T-cell (primary cell): ENCODE data around the gene OR13J1. TPM values are rescaled to one million over a fixed set of nuclear protein-coding genes. Genes with fewer than 3 reads are reported as not detected.

ENCODE experiments used
- total RNA-seq, 35 experiments: library from RNA in 6 of 35; stranded (reverse) in 6 of 35; fragments of 120-200 nt in 1 of 35; gene quantifications; one replicate each; pipeline versions ENCODE4 v1.2.1 to v1.2.4 and lab custom pipeline; 2013 to 2026

Gene OR13J1
- total RNA-seq, 5 donors from 2014 or later (not counting 1 experiment from before 2014, with no cell fraction given), result not detected

Other genes starting within 250 kb of the OR13J1 start
- gene SIT1, start 219.5 kb downstream of the OR13J1 start, total RNA-seq, result 10 to 100 TPM; 34.9 to 57.1 (median 51.9) TPM
- over 10,000 TPM; 10,537 to 37,987 (median 30,491) TPM for gene RMRP, start 212.4 kb downstream of the OR13J1 start, total RNA-seq
- 10 to 100 TPM; 17.7 to 29.8 (median 27.5) TPM for gene CCDC107, start 212.1 kb downstream of the OR13J1 start, total RNA-seq
- 1 to 10 TPM in 2 of 5 donors, under 1 TPM in 3; 0.12 to 1.3 (median 0.57) TPM for gene ARHGEF39, start 205.2 kb downstream of the OR13J1 start, total RNA-seq
- under 1 TPM in 2 of 5 donors, not detected in 3; 0.19 to 0.46 TPM for gene CA9, start 196.5 kb downstream of the OR13J1 start, total RNA-seq
- 10 to 100 TPM; 21.4 to 66.0 (median 57.5) TPM for gene TPM2, start 180.5 kb downstream of the OR13J1 start, total RNA-seq
- 100 to 1,000 TPM; 229 to 366 (median 294) TPM for gene TLN1, start 138.2 kb downstream of the OR13J1 start, total RNA-seq
- gene CREB3, start 137.7 kb downstream of the OR13J1 start, total RNA-seq, result 10 to 100 TPM; 15.9 to 22.6 (median 19.3) TPM
- gene GBA2, start 121.2 kb downstream of the OR13J1 start, total RNA-seq, result 10 to 100 TPM; 35.4 to 63.3 (median 60.1) TPM
- 10 to 100 TPM; 20.6 to 36.5 (median 33.5) TPM for gene RGP1, start 121.1 kb downstream of the OR13J1 start, total RNA-seq
- gene MSMP, start 116.1 kb downstream of the OR13J1 start, total RNA-seq, result 1 to 10 TPM in 3 of 5 donors, not detected in 2; 1.6 to 5.1 (median 1.6) TPM
- 10 to 100 TPM in 3 of 5 donors, 1 to 10 TPM in 2; 5.9 to 10.9 (median 10.5) TPM for gene NPR2, start 78.8 kb downstream of the OR13J1 start, total RNA-seq
- gene SPAG8, start 58.1 kb downstream of the OR13J1 start, total RNA-seq, result 1 to 10 TPM; 2.8 to 7.1 (median 3.8) TPM
- gene HINT2, start 55.4 kb downstream of the OR13J1 start, total RNA-seq, result 10 to 100 TPM; 15.4 to 30.3 (median 28.5) TPM
- not detected for gene FAM221B, start 41.7 kb downstream of the OR13J1 start, total RNA-seq
- gene TMEM8B, start 41.2 kb downstream of the OR13J1 start, total RNA-seq, result 10 to 100 TPM in 2 of 5 donors, 1 to 10 TPM in 3; 6.5 to 11.9 (median 7.3) TPM
- gene HRCT1, start 35.8 kb upstream of the OR13J1 start, total RNA-seq, result not detected
- gene SPAAR, start 39.1 kb upstream of the OR13J1 start, total RNA-seq, result not detected
- not detected for gene OR2S2, start 87.8 kb upstream of the OR13J1 start, total RNA-seq
- gene RECK, start 166.5 kb upstream of the OR13J1 start, total RNA-seq, result 10 to 100 TPM in 2 of 5 donors, 1 to 10 TPM in 3; 8.9 to 11.4 (median 9.9) TPM